Fibroblast of lung (primary cell): Measurements from ENCODE around the gene ZNF710. TPM values are rescaled to one million over a fixed set of nuclear protein-coding genes. Genes with fewer than 3 reads are reported as not detected.

Source experiments
- DNase-seq, 2 donors: peaks; one replicate each; pipeline versions ENCODE4 v3.0.0 to v3.0.0-alpha.2; 2010; ENCODE audit warnings: low read depth in 2 of 2
- H2AFZ ChIP-seq: 2 replicates; pipeline ENCODE4 v1.5.1; 2012; ENCODE audit warnings: low read length, control low read depth, inconsistent platforms
- H3K27ac ChIP-seq: 2 replicates; pipeline ENCODE4 v1.5.1; 2011; ENCODE audit warnings: low read length, control low read depth; ENCODE audit not compliant: insufficient read depth
- H3K27me3 ChIP-seq: 2 replicates; pipeline ENCODE4 v1.5.1; 2011; ENCODE audit warnings: mild to moderate bottlenecking, low read length; ENCODE audit not compliant: control insufficient read depth, insufficient read depth
- H3K36me3 ChIP-seq: 2 replicates; pipeline ENCODE4 v1.5.1; 2011; ENCODE audit warnings: low read length; ENCODE audit not compliant: control insufficient read depth, insufficient read depth
- H3K4me1 ChIP-seq: 2 replicates; pipeline ENCODE4 v1.5.1; 2011; ENCODE audit warnings: low read length; ENCODE audit not compliant: control insufficient read depth, insufficient read depth; ENCODE audit errors: extremely low read depth
- H3K4me2 ChIP-seq: 2 replicates; pipeline ENCODE4 v1.5.1; 2011; ENCODE audit warnings: low read length, control low read depth; ENCODE audit not compliant: insufficient read depth; ENCODE audit errors: extremely low read depth
- H3K4me3 ChIP-seq, 4 experiments: fragments of 200-600 bp in 1 of 4; sonication (generic) in 1 of 4; replicated peaks in 1 of 4; 2 replicates each; pipeline ENCODE4 v1.5.1; 2011 to 2016; ENCODE audit warnings: low read length in 4 of 4, low read depth in 3 of 4, mild to moderate bottlenecking in 3 of 4, control low read depth in 2 of 4, inconsistent platforms in 1 of 4, mixed read lengths in 1 of 4; ENCODE audit not compliant: insufficient read depth in 1 of 4; ENCODE audit errors: control extremely low read depth in 1 of 4
- H3K79me2 ChIP-seq: 2 replicates; pipeline ENCODE4 v1.5.1; 2012; ENCODE audit warnings: mild to moderate bottlenecking, low read length, inconsistent platforms; ENCODE audit not compliant: control insufficient read depth, insufficient read depth
- H3K9ac ChIP-seq: 2 replicates; pipeline ENCODE4 v1.5.1; 2011; ENCODE audit warnings: mild to moderate bottlenecking, low read length, control low read depth; ENCODE audit not compliant: insufficient read depth
- H3K9me3 ChIP-seq: 2 replicates; pipeline ENCODE4 v1.5.1; 2012; ENCODE audit warnings: low read depth, low read length; ENCODE audit not compliant: control insufficient read depth, insufficient read depth
- H4K20me1 ChIP-seq: 2 replicates; pipeline ENCODE4 v1.5.1; 2011; ENCODE audit warnings: low read length; ENCODE audit not compliant: control insufficient read depth, insufficient read depth; ENCODE audit errors: extremely low read depth
- EZH2 ChIP-seq: IDR thresholded peaks from 2 replicates; pipeline ENCODE4 v1.5.1; 2012; ENCODE audit warnings: low read length, control low read depth, mild to moderate bottlenecking; ENCODE audit errors: missing control alignments
- polyA plus RNA-seq, 2 donors: library from polyadenylated mRNA; depleted of rRNA in 1 of 2; stranded (reverse) in 1 of 2; unstranded in 1 of 2; fragments of >200 nt; gene quantifications; 2 replicates each; pipeline ENCODE4 v1.2.1, GENCODE V29; 2011 to 2012; ENCODE audit warnings: missing spikeins in 1 of 2
- total RNA-seq: library from RNA; depleted of rRNA; stranded (reverse); fragments of >200 nt; gene quantifications from 2 replicates; pipeline ENCODE4 v1.2.1, GENCODE V29; 2014
- TF ChIP-seq, protein P1 (sequence below), 2 donors: IDR thresholded peaks in 1 of 2; conservative IDR thresholded peaks in 1 of 2; 1 replicate in 1 of 2; 2 replicates in 1 of 2; pipeline ENCODE4 v1.5.1; 2011 to 2012; ENCODE audit warnings: low read length in 2 of 2, control low read depth in 1 of 2, inconsistent platforms in 1 of 2, low read depth in 1 of 2, mild to moderate bottlenecking in 1 of 2

Gene ZNF710
- total and polyA plus RNA-seq, 2 donors (not counting 1 experiment from before 2014, with no cell fraction given): 2.1 to 9.4 TPM

GRCh38 chr15:90099868-90100831 lies 99.0 kb downstream of the ZNF710 start:
- no peak overlapping the region for H3K9ac ChIP-seq
- no peaks in the 10 kb centered on the region for H3K36me3 ChIP-seq
- H3K9me3 ChIP-seq: no peaks in the 10 kb centered on the region
- H3K27ac ChIP-seq: peak overlapping the region; percentile 71
- no peak for TF ChIP-seq EZH2
- TF ChIP-seq, protein P1, sequence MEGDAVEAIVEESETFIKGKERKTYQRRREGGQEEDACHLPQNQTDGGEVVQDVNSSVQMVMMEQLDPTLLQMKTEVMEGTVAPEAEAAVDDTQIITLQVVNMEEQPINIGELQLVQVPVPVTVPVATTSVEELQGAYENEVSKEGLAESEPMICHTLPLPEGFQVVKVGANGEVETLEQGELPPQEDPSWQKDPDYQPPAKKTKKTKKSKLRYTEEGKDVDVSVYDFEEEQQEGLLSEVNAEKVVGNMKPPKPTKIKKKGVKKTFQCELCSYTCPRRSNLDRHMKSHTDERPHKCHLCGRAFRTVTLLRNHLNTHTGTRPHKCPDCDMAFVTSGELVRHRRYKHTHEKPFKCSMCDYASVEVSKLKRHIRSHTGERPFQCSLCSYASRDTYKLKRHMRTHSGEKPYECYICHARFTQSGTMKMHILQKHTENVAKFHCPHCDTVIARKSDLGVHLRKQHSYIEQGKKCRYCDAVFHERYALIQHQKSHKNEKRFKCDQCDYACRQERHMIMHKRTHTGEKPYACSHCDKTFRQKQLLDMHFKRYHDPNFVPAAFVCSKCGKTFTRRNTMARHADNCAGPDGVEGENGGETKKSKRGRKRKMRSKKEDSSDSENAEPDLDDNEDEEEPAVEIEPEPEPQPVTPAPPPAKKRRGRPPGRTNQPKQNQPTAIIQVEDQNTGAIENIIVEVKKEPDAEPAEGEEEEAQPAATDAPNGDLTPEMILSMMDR (conservative IDR thresholded peaks at IDR 0.05 in 1 of 2, IDR thresholded peaks at IDR 0.05 in 1 of 2; ENCODE audit: low read depth in 1 of 2, low read length in 2 of 2): no peak
- H2AFZ ChIP-seq: no peak overlapping the region
- peak overlapping the region in 1 of 4 experiments; percentile 71 for H3K4me3 ChIP-seq
- H4K20me1 ChIP-seq: no peaks in the 10 kb centered on the region
- H3K4me1 ChIP-seq: peaks cover 26% of the 10 kb centered on the region
- peak overlapping the region; percentile 56 for H3K4me2 ChIP-seq
- no peaks in the 10 kb centered on the region for H3K27me3 ChIP-seq
- peaks cover 2% of the 10 kb centered on the region for H3K79me2 ChIP-seq
- peak in 1 of 2 donors; percentile 80 for DNase-seq

GRCh38 chr15:90101130-90101968 lies 100.2 kb downstream of the ZNF710 start:
- Histone ChIP-seq H2AFZ (peak overlapping the region; percentile 26), H3K27me3 (no peaks in the 10 kb centered on the region), H3K27ac (peak overlapping the region; percentile 69), H3K4me1 (peaks cover 28% of the 10 kb centered on the region), H3K36me3 (no peaks in the 10 kb centered on the region), H3K9me3 (no peaks in the 10 kb centered on the region), H3K4me2 (peak overlapping the region; percentile 97), H4K20me1 (no peaks in the 10 kb centered on the region), H3K9ac (peak overlapping the region; percentile 84), H3K4me3 (peak overlapping the region; percentile 44 to 76 (median 68)), H3K79me2 (peaks cover 2% of the 10 kb centered on the region)
- peak in 1 of 2 donors; percentile 31 for DNase-seq
- no peak for TF ChIP-seq EZH2
- TF ChIP-seq, protein P1 (conservative IDR thresholded peaks at IDR 0.05 in 1 of 2, IDR thresholded peaks at IDR 0.05 in 1 of 2; ENCODE audit: low read depth in 1 of 2, low read length in 2 of 2): no peak
